ENCODE measurements around the gene BFSP2.

- TF ChIP-seq CTCF (IDR thresholded peaks at IDR 0.05 in 4 of 5, conservative IDR thresholded peaks at IDR 0.05 in 1 of 5) (no peak), POLR2A (IDR thresholded peaks at IDR 0.05) (no peak)
These were observed 30.8 kb upstream of the BFSP2 start for GRCh38 chr3:133369068-133369440.

All from gastrocnemius medialis (tissue), 4 donors.